HepG2 (cell line): ENCODE measurements around the gene AUP1. TPM values are rescaled to one million over a fixed set of nuclear protein-coding genes. Genes with fewer than 3 reads are reported as not detected.

Experiments used
- ADNP ChIP-seq: sonication (generic); formaldehyde crosslinking; IDR thresholded peaks from 2 replicates; pipeline ENCODE4 v1.4.0; 2020; ENCODE audit warnings: missing genetic modification reagents
- JUN ChIP-seq: sonication (generic); formaldehyde crosslinking; IDR thresholded peaks from 2 replicates; pipeline ENCODE4 v1.4.0; 2020; ENCODE audit warnings: mild to moderate bottlenecking, missing genetic modification reagents
- KDM5B ChIP-seq: sonication (generic); formaldehyde crosslinking; IDR thresholded peaks from 2 replicates; pipeline ENCODE4 v1.4.0; 2020; ENCODE audit warnings: missing genetic modification reagents, mild to moderate bottlenecking, borderline replicate concordance
- KLF6 ChIP-seq: IDR thresholded peaks from 2 replicates; pipeline ENCODE4 v1.8.0; 2016; ENCODE audit warnings: missing biosample characterization, missing genetic modification reagents
- SKI ChIP-seq: fragments of 450-650 bp; IDR thresholded peaks from one replicate; pipeline ENCODE4 v1.6.1; 2018; ENCODE audit warnings: mild to moderate bottlenecking; ENCODE audit not compliant: partially characterized antibody
- ZKSCAN8 ChIP-seq: IDR thresholded peaks from 2 replicates; pipeline ENCODE4 v1.6.1; 2016; ENCODE audit warnings: borderline replicate concordance, missing genetic modification reagents, missing compliant biosample characterization
- ZNF160 ChIP-seq: sonication (generic); formaldehyde crosslinking; IDR thresholded peaks from 2 replicates; pipeline ENCODE4 v1.8.0; 2022; ENCODE audit warnings: mild to moderate bottlenecking, inconsistent platforms, missing genetic modification reagents
- ZNF44 ChIP-seq: sonication (generic); formaldehyde crosslinking; IDR thresholded peaks from 2 replicates; pipeline ENCODE4 v1.5.1; 2020; ENCODE audit warnings: mild to moderate bottlenecking, missing genetic modification reagents
- ZNF510 ChIP-seq: sonication (generic); formaldehyde crosslinking; IDR thresholded peaks from 2 replicates; pipeline ENCODE4 v1.4.0; 2020; ENCODE audit warnings: low read depth, mild to moderate bottlenecking, missing genetic modification reagents
- ZNF788 ChIP-seq: sonication (generic); formaldehyde crosslinking; IDR thresholded peaks from 2 replicates; pipeline ENCODE4 v1.5.0; 2020; ENCODE audit warnings: mild to moderate bottlenecking, missing genetic modification reagents, borderline replicate concordance
- polyA plus RNA-seq, 8 experiments: library from polyadenylated mRNA; depleted of rRNA in 3 of 8; stranded (reverse) in 7 of 8; unstranded in 1 of 8; fragments of >200 nt; fragmentation: Illumina TruSeq in 4 of 8; extraction: Trizol in 4 of 8; gene quantifications; 2 replicates each; pipeline versions ENCODE4 v1.2.1 to v1.2.3, GENCODE V29; 2011 to 2016; ENCODE audit warnings: low read depth in 4 of 8, missing spikeins in 1 of 8, mixed read lengths in 1 of 8; ENCODE audit not compliant: insufficient read depth in 1 of 8
- total RNA-seq, 5 experiments: library from RNA; depleted of rRNA; stranded (reverse); fragments of >200 nt; fragmentation: Illumina TruSeq; extraction: Trizol; gene quantifications; 2 replicates each; pipeline ENCODE4 v1.2.3, GENCODE V29; 2016; ENCODE audit warnings: low read depth in 1 of 5
- TF ChIP-seq, protein P1 (sequence below): sonication (generic); formaldehyde crosslinking; IDR thresholded peaks from 2 replicates; pipeline ENCODE4 v1.5.1; 2020; ENCODE audit warnings: mild to moderate bottlenecking, missing genetic modification reagents, moderate library complexity
- TF ChIP-seq, protein P2 (sequence below): sonication (generic); formaldehyde crosslinking; IDR thresholded peaks from 2 replicates; pipeline ENCODE4 v1.8.1; 2022; ENCODE audit warnings: mild to moderate bottlenecking, missing genetic modification reagents
- TF ChIP-seq, protein P3 (sequence below): sonication (generic); formaldehyde crosslinking; IDR thresholded peaks from 2 replicates; pipeline ENCODE4 v1.9.0; 2022; ENCODE audit warnings: low read depth, missing genetic modification reagents
- TF ChIP-seq, protein P4 (sequence below): sonication (generic); formaldehyde crosslinking; IDR thresholded peaks from 2 replicates; pipeline ENCODE4 v1.5.1; 2020; ENCODE audit warnings: mild to moderate bottlenecking, missing genetic modification reagents, borderline replicate concordance
- TF ChIP-seq, protein P5 (sequence below): sonication (generic); formaldehyde crosslinking; IDR thresholded peaks from 2 replicates; pipeline ENCODE4 v1.5.0; 2020; ENCODE audit warnings: missing genetic modification reagents

AUP1 gene
- total and polyA plus RNA-seq, 2 of the 13 experiments (the other 11 are each of a cell fraction or from before 2014, with no cell fraction given) = 174 to 267 TPM

DNA sequence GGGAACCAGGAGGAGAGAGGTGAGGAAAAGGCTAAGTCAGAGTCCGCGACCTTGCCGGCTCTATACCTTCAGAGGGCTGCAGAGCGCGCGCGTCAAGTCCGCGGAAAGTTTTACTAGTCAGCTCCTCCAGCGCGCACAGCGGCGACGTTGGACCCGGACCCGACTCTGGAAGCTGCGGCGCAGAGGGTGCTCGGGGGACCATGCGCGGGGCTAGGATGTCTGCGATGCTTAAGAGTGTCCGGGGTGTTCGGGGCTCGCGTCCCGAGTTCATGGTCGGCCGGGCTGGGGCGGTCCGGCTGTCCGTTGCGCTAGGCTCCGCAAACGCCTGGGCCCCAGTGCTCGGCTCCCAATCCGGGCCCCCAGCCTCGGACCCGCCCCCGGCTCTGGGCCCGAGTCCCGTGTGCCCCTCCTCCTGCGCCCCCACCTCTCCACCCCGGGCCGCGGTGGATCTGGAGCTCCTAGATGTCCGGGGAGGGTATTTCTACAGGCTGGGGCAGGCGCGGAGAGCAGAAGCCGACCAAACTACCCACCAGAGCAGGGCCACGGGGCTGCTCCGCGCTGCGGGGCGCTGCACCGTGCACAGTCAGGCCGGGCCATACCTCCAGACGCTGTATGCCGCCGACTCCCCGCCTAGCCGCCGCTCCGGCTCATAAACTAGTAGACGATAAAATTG lies 30.1 kb downstream of the AUP1 start, which contains the start of gene LBX2 (continued):
- no peak for TF ChIP-seq JUN (CRISPR knock-in tag)
- no peak for TF ChIP-seq ZNF510
- TF ChIP-seq ZKSCAN8 (CRISPR knock-in tag) = no peak
- TF ChIP-seq, protein P1, sequence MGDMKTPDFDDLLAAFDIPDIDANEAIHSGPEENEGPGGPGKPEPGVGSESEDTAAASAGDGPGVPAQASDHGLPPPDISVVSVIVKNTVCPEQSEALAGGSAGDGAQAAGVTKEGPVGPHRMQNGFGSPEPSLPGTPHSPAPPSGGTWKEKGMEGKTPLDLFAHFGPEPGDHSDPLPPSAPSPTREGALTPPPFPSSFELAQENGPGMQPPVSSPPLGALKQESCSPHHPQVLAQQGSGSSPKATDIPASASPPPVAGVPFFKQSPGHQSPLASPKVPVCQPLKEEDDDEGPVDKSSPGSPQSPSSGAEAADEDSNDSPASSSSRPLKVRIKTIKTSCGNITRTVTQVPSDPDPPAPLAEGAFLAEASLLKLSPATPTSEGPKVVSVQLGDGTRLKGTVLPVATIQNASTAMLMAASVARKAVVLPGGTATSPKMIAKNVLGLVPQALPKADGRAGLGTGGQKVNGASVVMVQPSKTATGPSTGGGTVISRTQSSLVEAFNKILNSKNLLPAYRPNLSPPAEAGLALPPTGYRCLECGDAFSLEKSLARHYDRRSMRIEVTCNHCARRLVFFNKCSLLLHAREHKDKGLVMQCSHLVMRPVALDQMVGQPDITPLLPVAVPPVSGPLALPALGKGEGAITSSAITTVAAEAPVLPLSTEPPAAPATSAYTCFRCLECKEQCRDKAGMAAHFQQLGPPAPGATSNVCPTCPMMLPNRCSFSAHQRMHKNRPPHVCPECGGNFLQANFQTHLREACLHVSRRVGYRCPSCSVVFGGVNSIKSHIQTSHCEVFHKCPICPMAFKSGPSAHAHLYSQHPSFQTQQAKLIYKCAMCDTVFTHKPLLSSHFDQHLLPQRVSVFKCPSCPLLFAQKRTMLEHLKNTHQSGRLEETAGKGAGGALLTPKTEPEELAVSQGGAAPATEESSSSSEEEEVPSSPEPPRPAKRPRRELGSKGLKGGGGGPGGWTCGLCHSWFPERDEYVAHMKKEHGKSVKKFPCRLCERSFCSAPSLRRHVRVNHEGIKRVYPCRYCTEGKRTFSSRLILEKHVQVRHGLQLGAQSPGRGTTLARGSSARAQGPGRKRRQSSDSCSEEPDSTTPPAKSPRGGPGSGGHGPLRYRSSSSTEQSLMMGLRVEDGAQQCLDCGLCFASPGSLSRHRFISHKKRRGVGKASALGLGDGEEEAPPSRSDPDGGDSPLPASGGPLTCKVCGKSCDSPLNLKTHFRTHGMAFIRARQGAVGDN (CRISPR knock-in tag) = peak; percentile 62
- TF ChIP-seq, protein P2, sequence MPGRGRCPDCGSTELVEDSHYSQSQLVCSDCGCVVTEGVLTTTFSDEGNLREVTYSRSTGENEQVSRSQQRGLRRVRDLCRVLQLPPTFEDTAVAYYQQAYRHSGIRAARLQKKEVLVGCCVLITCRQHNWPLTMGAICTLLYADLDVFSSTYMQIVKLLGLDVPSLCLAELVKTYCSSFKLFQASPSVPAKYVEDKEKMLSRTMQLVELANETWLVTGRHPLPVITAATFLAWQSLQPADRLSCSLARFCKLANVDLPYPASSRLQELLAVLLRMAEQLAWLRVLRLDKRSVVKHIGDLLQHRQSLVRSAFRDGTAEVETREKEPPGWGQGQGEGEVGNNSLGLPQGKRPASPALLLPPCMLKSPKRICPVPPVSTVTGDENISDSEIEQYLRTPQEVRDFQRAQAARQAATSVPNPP (CRISPR knock-in tag) = no peak
- no peak for TF ChIP-seq KLF6
- no peak for TF ChIP-seq ADNP (CRISPR knock-in tag)
- TF ChIP-seq ZNF160 (CRISPR knock-in tag) = 0 out of 2 replicates have a peak, but pooled peaks have one; percentile 36
- TF ChIP-seq, protein P3, sequence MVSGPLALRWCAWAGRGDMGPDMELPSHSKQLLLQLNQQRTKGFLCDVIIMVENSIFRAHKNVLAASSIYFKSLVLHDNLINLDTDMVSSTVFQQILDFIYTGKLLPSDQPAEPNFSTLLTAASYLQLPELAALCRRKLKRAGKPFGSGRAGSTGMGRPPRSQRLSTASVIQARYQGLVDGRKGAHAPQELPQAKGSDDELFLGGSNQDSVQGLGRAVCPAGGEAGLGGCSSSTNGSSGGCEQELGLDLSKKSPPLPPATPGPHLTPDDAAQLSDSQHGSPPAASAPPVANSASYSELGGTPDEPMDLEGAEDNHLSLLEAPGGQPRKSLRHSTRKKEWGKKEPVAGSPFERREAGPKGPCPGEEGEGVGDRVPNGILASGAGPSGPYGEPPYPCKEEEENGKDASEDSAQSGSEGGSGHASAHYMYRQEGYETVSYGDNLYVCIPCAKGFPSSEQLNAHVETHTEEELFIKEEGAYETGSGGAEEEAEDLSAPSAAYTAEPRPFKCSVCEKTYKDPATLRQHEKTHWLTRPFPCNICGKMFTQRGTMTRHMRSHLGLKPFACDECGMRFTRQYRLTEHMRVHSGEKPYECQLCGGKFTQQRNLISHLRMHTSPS (CRISPR knock-in tag) = no peak
- TF ChIP-seq SKI = no peak
- no peak; the same call in 1 of the 2 replicates for TF ChIP-seq ZNF788
- TF ChIP-seq KDM5B (CRISPR knock-in tag) = 0 out of 2 replicates have a peak, but pooled peaks have one; percentile 21
- no peak for TF ChIP-seq ZNF44 (CRISPR knock-in tag)
- TF ChIP-seq, protein P4, sequence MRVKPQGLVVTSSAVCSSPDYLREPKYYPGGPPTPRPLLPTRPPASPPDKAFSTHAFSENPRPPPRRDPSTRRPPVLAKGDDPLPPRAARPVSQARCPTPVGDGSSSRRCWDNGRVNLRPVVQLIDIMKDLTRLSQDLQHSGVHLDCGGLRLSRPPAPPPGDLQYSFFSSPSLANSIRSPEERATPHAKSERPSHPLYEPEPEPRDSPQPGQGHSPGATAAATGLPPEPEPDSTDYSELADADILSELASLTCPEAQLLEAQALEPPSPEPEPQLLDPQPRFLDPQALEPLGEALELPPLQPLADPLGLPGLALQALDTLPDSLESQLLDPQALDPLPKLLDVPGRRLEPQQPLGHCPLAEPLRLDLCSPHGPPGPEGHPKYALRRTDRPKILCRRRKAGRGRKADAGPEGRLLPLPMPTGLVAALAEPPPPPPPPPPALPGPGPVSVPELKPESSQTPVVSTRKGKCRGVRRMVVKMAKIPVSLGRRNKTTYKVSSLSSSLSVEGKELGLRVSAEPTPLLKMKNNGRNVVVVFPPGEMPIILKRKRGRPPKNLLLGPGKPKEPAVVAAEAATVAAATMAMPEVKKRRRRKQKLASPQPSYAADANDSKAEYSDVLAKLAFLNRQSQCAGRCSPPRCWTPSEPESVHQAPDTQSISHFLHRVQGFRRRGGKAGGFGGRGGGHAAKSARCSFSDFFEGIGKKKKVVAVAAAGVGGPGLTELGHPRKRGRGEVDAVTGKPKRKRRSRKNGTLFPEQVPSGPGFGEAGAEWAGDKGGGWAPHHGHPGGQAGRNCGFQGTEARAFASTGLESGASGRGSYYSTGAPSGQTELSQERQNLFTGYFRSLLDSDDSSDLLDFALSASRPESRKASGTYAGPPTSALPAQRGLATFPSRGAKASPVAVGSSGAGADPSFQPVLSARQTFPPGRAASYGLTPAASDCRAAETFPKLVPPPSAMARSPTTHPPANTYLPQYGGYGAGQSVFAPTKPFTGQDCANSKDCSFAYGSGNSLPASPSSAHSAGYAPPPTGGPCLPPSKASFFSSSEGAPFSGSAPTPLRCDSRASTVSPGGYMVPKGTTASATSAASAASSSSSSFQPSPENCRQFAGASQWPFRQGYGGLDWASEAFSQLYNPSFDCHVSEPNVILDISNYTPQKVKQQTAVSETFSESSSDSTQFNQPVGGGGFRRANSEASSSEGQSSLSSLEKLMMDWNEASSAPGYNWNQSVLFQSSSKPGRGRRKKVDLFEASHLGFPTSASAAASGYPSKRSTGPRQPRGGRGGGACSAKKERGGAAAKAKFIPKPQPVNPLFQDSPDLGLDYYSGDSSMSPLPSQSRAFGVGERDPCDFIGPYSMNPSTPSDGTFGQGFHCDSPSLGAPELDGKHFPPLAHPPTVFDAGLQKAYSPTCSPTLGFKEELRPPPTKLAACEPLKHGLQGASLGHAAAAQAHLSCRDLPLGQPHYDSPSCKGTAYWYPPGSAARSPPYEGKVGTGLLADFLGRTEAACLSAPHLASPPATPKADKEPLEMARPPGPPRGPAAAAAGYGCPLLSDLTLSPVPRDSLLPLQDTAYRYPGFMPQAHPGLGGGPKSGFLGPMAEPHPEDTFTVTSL = no peak
- TF ChIP-seq, protein P5, sequence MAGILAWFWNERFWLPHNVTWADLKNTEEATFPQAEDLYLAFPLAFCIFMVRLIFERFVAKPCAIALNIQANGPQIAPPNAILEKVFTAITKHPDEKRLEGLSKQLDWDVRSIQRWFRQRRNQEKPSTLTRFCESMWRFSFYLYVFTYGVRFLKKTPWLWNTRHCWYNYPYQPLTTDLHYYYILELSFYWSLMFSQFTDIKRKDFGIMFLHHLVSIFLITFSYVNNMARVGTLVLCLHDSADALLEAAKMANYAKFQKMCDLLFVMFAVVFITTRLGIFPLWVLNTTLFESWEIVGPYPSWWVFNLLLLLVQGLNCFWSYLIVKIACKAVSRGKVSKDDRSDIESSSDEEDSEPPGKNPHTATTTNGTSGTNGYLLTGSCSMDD = no peak
